ENCODE measurements around the gene RBM6.
"Not testable (repeated sequence)": the region's sequence is repeated elsewhere in the genome, so short reads cannot be mapped to it uniquely, and the experiment has no call there.

RBM6 gene, protein sequence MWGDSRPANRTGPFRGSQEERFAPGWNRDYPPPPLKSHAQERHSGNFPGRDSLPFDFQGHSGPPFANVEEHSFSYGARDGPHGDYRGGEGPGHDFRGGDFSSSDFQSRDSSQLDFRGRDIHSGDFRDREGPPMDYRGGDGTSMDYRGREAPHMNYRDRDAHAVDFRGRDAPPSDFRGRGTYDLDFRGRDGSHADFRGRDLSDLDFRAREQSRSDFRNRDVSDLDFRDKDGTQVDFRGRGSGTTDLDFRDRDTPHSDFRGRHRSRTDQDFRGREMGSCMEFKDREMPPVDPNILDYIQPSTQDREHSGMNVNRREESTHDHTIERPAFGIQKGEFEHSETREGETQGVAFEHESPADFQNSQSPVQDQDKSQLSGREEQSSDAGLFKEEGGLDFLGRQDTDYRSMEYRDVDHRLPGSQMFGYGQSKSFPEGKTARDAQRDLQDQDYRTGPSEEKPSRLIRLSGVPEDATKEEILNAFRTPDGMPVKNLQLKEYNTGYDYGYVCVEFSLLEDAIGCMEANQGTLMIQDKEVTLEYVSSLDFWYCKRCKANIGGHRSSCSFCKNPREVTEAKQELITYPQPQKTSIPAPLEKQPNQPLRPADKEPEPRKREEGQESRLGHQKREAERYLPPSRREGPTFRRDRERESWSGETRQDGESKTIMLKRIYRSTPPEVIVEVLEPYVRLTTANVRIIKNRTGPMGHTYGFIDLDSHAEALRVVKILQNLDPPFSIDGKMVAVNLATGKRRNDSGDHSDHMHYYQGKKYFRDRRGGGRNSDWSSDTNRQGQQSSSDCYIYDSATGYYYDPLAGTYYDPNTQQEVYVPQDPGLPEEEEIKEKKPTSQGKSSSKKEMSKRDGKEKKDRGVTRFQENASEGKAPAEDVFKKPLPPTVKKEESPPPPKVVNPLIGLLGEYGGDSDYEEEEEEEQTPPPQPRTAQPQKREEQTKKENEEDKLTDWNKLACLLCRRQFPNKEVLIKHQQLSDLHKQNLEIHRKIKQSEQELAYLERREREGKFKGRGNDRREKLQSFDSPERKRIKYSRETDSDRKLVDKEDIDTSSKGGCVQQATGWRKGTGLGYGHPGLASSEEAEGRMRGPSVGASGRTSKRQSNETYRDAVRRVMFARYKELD

DNA sequence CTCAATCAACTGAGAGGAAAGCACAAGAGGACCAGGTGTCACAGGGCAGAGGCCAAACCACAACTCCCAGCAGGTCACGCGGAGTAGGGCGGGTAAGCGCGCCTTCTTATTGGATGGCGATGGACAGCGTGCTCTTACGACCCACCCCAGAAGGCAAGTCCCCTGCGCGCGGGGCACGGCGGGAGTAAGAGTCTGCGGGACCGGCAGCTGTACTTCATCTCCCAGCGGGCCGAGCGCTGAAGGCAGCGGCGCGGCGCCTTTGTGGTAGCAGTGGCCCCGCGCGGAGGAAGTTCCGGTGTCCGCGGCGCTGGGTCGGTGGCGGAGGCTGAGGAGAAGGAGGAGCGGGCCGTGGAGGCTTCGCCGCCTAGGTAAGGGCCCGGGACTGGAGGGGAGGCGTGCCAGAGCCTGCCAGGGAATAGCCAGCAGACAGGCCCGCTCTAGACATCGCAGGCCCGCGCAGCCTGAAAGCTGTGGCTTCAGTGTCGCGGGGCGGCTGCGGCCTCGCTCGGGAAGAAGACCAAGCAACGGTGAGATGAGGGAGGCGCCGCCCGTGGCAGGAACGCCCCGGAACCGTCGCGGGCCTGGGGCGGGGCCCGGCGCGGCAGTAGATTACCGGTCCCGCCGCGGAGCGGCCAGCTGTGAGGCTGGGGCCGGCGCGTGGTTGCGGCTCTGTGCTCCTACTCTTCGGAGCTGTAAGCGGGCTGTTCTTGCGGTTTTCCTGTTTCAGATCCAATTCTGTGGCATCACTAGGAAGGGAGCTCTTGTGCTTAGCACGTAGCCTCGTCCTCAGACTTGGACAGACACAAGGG lies at the start of gene RBM6:
RBM6 (plus strand) TSS at position 293 of the 809 bp plus-strand sequence. CDS start 22,492 bp downstream, outside the sequence.
- DNase-seq (ENCODE audit: low read depth in 3 of 3): peak; percentile 88 to 95 (median 90)

DNA sequence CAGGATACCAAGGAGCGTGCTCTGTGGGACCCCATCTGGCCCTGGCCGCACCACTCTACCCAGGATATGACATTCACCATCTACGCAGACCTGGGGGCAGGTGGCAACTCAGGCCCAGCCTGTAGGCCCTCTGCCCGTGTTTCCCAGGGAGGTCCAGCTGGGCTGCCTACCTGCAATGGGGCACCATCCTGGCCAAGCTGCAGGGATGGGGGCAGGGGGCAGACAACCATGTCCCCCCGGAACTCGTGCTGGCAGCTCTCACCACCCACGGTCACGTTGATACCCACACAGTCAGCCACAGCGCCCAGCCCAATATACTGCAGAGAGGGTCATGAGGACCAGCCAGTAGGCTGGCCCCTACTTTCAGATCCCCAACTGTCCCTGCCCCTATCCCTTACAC lies 44.2 kb upstream of the RBM6 start:
- no peak for DNase-seq (ENCODE audit: low read depth in 3 of 3)

GRCh38 chr3:49896345-49896744 lies 43.6 kb upstream of the RBM6 start:
- DNase-seq (ENCODE audit: low read depth in 3 of 3): no peak

DNA sequence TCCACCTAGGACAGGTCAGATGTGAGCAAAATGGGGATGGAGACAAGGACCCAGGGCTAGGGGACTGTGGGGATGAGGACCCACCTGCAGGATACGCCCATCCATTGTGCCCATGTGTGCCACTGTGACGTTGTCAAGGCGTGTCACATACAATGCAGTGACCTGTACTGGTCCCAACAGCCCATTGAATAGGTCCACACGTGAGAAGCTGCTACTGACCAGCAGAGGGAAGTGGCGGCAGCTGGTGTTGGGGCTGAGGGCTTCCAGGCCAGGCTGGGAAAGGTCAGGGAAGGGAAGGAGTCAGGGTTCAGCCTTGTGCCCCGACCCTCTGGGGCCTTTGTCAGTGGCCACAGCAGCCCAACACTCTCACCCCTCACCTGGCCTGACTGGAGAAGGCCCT lies 41.0 kb upstream of the RBM6 start:
- no peak for DNase-seq (ENCODE audit: low read depth in 3 of 3)

DNA sequence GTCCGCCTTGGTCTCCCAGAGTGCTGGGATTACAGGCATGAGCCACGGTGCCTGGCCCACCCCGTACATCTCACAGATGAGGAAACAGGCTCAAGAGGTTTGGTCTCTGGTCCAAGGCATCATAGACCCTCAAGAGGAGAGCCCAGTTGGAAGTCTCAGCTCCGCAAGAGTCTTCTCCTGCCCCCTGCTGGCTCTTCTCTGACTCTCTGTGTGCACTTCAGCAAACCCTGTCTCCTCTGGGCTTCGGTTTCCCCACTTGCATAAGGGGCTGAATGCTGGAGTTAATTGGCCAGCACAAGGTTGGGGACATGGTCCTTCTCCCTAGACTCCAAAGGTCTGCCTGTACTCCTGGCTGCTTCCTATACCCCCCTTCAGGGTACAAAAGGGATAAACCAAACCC lies 40.1 kb upstream of the RBM6 start:
- no peak for DNase-seq (ENCODE audit: low read depth in 3 of 3)

GRCh38 chr3:49900491-49901153 lies 39.3 kb upstream of the RBM6 start:
- DNase-seq (ENCODE audit: low read depth in 3 of 3): no peak

GRCh38 chr3:49901366-49902339 lies 38.3 kb upstream of the RBM6 start:
- DNase-seq (ENCODE audit: low read depth in 3 of 3): no peak

- no peak for DNase-seq (ENCODE audit: low read depth in 3 of 3)
Measured at GRCh38 chr3:49902511-49903345, 37.2 kb upstream of the RBM6 start.

GRCh38 chr3:49903451-49904424 lies 36.2 kb upstream of the RBM6 start, which contains the start of gene MST1R:
TSS of gene MST1R (minus strand) at chr3:49903873. CDS start at chr3:49903609, 264 bp downstream.
- peak; percentile 70 to 88 (median 82) for DNase-seq (ENCODE audit: low read depth in 3 of 3)

DNA sequence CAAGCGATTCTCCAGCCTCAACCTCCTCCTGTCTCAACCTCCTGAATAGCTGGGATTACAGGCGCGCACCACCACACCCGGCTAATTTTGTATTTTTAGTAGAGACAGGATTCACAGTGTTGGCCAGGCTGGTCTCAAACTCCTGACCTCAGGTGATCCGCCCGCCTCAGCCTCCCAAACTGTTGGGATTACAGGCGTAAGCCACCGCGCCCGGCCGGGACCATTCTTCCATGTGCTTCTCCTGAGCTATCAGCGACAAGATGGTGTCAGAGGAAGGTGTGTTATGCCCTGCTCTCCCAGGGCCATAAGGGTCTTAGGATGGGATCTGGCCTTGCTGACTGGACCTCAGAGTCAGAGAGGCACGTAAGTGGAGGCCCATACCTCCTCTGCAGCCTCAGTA lies 35.5 kb upstream of the RBM6 start:
- DNase-seq (ENCODE audit: low read depth in 3 of 3): not testable (repeated sequence)

GRCh38 chr3:49906073-49906743 lies 33.7 kb upstream of the RBM6 start:
- DNase-seq (ENCODE audit: low read depth in 3 of 3): peak in 2 of 3 donors; percentile 32 to 55

- no peak for DNase-seq (ENCODE audit: low read depth in 3 of 3)
Measured at GRCh38 chr3:49908373-49909199, 31.4 kb upstream of the RBM6 start.

DNA sequence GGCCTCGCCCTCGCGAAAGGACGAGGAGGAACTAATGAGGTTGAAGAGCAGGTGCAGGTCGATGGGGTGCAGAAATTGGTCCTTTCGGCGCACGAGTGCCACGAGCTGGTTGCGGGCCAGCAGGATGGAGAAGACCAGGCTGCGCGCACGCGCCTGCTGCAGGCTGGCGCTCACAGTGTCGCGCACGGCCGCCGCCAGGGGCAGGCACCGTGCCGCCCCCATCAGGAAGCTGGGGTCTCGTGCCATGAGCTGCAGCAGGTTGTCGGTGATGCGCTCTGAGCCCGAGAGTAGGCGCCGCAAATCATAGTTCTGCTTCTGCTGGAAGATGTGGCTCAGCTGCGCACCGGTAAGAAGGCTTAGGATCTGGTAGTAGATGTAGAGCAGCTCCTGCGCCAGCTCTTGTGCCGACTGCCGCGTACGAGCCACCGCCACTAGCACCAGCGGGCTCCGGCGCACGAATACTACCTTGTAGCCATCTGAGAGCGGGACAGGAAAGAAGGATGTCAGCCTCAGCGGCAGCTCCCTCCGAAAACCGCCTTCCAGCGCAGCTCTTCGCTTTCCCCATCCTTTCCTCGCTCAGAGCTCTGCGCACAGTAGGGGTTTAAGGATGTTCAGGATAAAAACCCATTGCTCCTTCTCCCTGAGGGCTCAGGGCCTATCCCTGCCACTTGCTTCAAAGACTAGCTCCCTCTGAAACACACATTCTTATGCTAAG lies 29.4 kb upstream of the RBM6 start:
- DNase-seq (ENCODE audit: low read depth in 3 of 3): no peak

- no peak for DNase-seq (ENCODE audit: low read depth in 3 of 3)
Measured at GRCh38 chr3:49911124-49911420, 28.9 kb upstream of the RBM6 start.

GRCh38 chr3:49911611-49912010 lies 28.3 kb upstream of the RBM6 start:
- DNase-seq (ENCODE audit: low read depth in 3 of 3): no peak

Measured in stimulated activated CD4-positive, alpha-beta T cell treated with anti-CD3 and anti-CD28 coated beads, TNF-alpha, amount 100 ng/mL, for 48 hours (primary cell).